GDM1 (cell line): ENCODE results near the gene TCTN1.
"Not testable (repeated sequence)": the region's sequence is repeated elsewhere in the genome, so short reads cannot be mapped to it uniquely, and the experiment has no call there.

ENCODE experiments used
- DNase-seq: peaks from one replicate; lab custom pipeline; 2025; lab: John Stamatoyannopoulos, UW

The TCTN1 gene

DNA sequence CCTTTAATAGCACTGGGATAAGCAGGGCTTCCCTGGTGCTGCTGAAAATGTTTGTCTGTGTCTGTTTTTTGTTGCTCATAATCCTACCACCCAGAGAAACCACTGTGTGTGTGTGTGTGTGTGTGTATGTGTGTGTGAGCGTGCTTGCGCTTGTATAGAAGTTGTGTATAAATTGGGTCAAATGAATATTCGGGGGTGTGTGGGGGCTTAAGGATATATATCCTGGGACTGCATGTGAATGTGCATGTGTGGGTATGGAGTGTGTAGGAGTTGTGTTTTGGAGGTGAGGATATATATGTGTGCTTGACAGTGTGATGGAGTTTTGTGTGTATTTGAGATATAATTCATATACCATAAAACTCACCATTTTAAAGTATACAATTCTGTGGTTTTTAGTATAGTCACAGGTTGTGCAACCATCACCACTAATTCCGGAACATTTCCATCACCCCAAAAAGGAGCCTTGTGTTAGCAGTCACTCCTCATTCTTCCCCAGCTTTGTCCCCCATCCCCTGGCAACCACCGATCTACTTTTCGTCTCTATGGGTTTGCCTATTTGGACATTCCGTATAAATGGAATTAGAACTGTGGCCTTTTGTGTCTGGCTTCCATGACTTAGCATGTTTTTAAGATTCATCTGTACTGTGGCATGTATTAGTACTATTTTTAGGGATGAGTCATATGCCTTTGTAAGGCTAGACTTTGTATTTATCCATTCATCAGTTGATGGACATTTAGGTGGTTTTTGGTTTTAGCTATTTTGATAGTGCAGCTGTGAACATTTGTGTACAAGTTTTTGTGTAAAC, 25.6 kb downstream of the TCTN1 start:
- no peak for DNase-seq

GRCh38 chr12:110640275-110641025, 26.5 kb downstream of the TCTN1 start:
- no peak for DNase-seq

DNA sequence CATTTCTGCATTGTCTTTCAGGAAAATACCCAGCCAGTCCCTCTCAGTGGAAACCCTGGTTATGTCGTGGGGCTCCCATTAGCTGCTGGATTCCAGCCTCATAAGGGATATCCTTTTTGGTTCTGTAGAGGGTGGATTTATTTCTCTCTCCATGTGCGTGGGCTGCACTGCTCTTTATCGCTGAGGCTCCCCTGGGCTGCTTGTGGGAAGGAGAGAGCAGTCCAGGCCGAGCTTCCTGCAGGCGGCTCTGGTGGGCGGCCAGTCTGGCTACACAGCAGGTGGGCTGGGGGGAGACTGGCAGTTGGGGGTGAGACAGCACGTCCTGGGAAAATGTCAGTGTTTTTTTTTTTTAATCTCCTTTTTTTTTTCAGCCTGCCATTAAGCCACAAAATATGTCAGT, 27.6 kb downstream of the TCTN1 start:
- DNase-seq, result no peak

DNA sequence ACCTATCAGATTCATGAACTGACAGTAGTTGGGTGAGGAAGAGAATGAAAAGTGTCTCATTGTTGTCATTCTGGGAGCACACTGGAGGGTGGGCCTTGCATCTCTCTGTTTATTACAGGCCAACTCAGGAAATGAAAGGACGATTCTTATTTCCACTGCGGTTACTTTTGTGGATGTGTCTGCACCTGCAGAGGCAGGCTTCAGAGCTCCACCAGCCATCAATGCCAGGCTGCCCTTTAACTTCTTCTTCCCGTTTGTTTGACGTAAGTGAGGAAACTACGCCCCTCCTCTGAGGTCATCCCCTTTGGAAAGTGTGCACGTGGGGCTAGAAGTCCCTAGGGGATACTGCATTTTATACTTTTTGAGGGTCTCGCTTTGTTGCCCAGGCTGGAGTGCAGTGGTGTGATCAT, 33.7 kb downstream of the TCTN1 start:
- DNase-seq, result no peak

DNA sequence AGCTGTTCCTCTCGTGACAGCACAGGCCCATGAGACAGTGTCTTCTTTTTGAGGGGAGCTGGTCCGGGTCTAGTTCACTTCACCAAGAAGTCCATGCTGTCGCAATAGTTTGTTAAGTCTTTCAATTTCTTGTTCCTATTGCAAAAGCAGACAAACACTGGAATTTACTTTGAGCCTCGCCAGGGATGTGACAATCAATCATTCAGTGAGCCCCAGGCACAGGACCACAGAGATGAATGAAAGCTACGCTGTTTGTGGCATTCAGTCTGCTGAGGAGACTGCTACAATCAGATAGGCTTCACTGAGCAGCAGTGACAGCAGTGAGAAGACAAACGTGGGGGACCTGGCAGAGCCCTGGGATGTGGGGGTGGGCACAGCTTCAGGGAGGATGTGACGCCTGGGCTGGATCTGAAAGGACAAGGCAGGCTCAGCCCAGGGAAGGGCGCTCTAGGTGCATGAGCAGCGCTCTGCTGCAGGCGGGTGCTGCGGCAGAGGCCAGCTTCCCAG, 35.5 kb downstream of the TCTN1 start:
- no peak for DNase-seq

- DNase-seq, result not testable (repeated sequence)
Measured at GRCh38 chr12:110654238-110654637, 40.3 kb downstream of the TCTN1 start.

GRCh38 chr12:110656071-110656655, 42.2 kb downstream of the TCTN1 start:
- DNase-seq, result no peak

DNA sequence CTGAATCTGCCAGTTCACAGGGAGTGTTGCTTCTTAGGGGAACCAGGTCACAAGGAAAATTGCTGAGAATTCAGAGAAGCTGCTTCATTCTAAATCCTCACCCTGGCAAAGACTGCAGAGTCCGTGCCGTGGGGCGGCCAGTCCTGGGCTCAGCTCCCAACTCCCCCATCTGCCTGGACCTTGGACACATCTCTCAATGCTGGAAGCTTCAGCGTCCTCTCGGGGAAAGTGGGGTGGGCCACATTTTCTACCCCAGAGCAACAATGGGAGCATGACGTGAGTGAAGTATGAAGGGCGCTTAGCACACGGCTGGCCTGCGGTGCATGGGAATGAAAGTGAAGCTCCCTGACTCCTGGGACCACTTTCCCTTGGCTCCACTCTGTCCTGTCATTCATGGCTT, 43.8 kb downstream of the TCTN1 start:
- no peak for DNase-seq

GRCh38 chr12:110658242-110658641, 44.3 kb downstream of the TCTN1 start:
- DNase-seq, result no peak

GRCh38 chr12:110658878-110659277, 44.9 kb downstream of the TCTN1 start:
- no peak for DNase-seq

GRCh38 chr12:110661337-110661972, 47.5 kb downstream of the TCTN1 start:
- peak; percentile 66 for DNase-seq

DNA sequence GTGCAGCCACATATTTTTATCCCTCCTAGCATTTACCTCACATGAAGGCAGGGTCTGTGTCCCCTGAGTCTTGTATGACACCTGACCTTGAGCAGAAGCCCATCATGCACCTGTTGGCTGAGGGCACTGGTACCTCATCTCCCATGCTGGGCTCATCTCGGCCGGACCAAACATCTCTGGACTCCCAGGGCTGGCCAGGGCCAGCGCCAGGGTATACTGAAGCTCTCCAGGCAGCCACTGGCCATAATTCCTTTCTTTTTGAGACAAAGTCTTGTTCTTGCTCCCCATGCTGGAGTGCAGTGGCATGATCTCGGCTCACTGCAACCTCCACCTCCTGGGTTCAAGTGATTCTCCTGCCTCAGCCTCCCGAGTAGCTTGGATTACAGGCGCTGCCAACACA, 53.0 kb downstream of the TCTN1 start:
- no peak for DNase-seq

DNA sequence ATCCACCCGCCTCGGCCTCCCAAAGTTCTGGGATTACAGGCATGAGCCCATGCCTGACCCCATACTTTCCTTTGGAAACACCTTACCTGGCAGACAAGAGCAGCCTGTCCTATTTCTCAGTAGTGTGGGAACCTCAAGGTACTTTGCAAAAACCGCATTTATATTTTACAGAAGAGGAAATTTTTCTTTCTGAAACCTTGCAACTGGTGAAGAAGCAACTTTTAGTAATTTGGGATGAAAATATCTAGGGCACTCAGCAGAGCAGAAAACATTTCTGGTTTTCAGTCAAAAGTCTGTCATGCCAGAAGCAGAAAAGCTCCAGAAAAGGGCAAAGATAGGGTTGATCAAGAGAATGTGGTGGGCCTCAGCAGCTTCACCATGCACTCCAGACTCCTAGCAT, 53.7 kb downstream of the TCTN1 start:
- no peak for DNase-seq

- no peak for DNase-seq
Measured at GRCh38 chr12:110668480-110669192, 54.7 kb downstream of the TCTN1 start.

DNA sequence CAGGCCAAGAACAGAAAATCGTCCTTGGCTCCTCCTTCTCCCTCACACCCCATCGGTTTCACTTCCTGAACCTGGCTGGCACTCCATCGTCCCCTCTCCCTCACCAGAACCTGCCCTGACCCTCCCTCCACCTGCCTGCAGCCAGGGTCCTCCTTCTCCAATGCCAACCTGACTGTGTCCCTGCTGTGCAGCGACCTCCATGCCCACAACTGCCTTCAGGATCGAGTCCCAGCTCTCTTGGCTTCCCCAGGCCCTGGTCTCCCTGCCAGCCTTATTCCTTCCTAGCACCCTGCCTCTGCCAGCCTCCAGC, 55.2 kb downstream of the TCTN1 start:
- no peak for DNase-seq

GRCh38 chr12:110670161-110670701, 56.3 kb downstream of the TCTN1 start:
- DNase-seq, result no peak

DNA sequence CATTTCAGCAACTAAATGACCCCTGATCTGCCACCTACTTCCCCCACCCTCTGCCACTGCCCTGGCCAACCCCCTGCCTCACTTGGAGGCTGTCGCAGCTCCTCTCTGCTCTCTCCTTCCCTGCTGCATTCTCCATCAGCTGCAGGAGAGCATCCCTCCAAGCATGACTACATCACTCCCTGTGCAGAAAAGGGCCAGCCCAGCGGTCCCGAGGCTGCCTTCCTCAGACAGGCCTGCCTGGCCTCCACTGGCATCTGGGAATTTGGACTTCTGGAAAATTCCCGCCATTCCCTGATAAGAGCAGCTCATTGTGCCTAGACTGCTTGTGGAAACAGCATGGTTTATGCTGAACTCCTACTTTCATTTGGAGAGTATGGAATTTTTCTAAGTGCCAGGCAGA, 62.2 kb downstream of the TCTN1 start:
- no peak for DNase-seq

- peak; percentile 52 for DNase-seq
Measured at GRCh38 chr12:110677206-110677911, 63.4 kb downstream of the TCTN1 start.

DNA sequence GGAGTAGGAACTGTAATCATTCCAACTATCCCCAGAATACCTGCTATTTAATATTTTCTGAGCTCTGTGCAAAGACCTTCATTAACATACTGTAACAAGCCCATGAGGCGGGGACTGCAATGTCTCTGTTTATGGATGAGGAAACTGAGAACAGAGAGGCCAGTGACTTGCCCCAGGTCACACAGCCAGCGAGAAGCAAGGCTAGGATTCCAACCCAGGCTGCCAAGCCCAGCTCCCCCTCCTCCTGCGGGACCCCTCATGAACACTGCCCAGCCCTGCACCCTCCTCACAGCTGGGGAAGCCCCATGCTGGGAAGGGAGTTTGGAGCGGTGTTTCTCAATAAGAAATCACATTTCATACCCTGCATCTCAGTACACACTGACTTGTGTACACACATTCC, 64.1 kb downstream of the TCTN1 start:
- DNase-seq, result no peak

GRCh38 chr12:110679201-110679600, 65.3 kb downstream of the TCTN1 start:
- no peak for DNase-seq

DNA sequence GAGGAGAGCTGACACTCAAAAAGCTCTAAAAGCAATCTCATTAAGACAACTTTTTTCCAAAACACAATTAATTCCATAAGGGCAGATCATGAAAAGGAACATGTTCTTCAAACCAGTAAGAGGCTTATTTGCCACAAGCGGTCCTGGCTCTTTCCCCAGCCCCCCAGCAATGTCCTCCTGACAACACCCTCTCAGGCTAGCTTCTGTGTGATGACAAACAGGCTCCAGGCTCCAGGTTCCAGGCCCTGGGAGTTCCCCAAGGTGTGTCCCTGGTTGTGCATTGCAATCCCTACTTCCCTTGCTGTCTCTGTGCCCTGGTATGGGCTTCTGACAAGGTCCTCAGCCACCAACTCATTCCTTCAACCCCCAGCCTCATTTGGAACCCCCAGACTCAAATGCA, 66.1 kb downstream of the TCTN1 start:
- no peak for DNase-seq
